Prostate gland (tissue), 2 donors: ENCODE measurements around the gene TUBB.

ENCODE experiments used
- CTCF ChIP-seq, 4 experiments: fragments of 200-600 bp in 2 of 4; fragments of 450-650 bp in 2 of 4; sonication (generic) in 2 of 4; IDR thresholded peaks; 1 replicate in 3 of 4; 2 replicates in 1 of 4; pipeline ENCODE4 v1.5.1; 2016 to 2019; ENCODE audit warnings: antibody characterized with exemption in 4 of 4, mild to moderate bottlenecking in 2 of 4, moderate library complexity in 2 of 4
- POLR2A ChIP-seq: fragments of 450-650 bp; IDR thresholded peaks from one replicate; pipeline ENCODE4 v1.6.1; 2016; ENCODE audit warnings: antibody characterized with exemption, mild to moderate bottlenecking

GRCh38 chr6:30747300-30747687 lies 27.1 kb downstream of the TUBB start:
- no peak for TF ChIP-seq POLR2A
- no peak for TF ChIP-seq CTCF (IDR thresholded peaks at IDR 0.05)
